ELF-1 (cell line): ENCODE measurements around the gene CLCNKB.

ENCODE experiments used
- DNase-seq: peaks from one replicate; pipeline ENCODE4 v3.0.0-alpha.2; 2016; ENCODE audit warnings: low read depth, low spot score

CLCNKB gene

DNA sequence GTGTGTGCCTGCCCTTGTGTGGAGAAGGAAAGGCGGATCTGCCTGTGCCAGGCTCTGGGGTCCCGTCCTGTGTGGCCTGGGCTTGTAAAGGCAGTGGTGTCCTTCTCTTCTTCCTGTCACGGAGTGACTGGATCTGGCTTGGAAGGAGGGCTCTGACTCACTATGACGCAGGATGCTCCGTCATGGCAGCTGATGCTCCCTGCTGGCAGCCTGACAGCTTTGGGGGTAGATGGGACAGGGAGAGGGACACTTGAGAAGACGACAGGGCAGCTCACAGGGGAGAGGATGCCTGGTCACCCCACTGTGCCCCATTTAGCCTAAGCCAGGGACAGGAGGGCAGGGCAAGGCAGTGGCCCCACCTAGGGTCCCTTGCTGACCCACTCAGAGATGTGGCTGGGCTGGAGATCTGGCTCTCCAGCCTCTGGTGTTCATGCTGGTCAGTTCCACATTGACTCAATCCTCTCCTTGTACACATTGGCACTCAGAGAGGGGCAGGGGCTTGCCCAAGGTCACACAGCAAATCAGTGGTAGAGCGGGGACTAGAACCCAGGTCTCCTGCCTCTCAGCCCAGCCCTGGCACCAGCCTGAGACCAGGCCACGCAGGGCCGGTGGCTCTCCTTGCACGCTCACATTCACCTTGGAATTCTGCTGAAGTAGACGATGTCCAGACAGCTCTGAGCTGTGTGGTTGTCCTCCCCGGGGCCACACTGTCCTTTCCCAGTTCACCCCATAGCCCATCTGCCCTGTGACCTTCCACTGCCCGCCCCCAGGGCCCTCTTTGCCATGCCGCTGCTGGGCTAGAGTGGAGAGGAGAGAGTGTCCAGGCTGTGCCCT lies 32.7 kb downstream of the CLCNKB start:
- DNase-seq, result peak; percentile 32

DNA sequence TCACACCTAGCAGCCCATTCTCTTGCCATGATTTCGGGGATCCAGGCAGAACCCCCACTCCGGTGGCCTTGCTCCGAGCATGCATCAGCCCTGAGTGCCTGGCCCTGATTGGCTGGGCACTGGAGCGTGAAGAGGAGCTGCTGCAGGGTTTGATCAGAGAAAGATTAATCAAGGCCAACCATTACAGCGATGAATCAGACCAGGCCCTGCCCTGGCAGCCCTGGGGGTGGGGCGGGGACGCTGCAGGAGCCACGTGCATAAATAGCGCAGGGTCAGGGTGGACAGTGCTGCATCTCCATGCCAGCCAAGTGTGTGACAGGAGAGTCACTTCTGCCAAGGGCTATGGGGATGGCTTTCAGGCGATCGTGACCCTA lies 33.3 kb downstream of the CLCNKB start:
- DNase-seq, result no peak

DNA sequence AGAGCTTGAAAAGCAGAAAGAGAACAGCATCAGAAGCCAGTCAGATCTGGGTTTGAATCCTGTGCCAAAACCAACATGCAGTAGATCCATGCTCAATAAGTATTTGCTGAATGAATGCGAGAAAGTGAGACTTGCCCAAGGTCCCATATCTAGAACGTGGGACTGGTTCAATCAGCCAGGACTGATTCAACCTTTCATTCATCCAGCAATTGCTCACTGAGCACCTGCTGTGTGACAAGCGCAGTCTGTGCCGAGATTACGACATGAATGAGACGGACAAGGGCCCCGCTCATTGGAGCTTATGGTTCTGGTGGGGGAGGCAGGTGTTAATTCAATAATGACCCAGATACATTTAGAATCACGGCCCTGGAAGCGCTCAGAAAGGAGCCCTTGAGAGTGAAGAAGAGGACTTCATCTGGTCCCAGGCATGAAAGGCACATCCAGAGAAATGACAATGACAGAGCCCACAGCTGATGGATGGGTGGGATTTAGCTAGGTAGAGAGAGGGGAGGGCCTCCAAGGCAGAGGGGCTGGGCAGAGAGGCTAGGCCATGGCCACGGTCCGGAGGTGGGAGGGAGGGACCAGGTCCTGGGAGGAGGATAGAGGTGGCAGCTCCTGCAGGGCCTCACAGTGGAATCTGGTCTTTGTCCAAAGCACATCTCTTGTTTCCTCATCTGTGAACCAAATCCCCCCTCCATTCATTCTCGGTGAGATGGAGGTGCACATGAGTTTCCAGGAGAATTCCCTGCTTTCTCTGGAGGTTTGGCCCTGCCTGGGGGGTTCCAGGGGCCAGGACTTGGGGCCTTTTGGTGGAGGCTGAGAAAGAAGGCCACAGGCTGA lies 34.0 kb downstream of the CLCNKB start:
- DNase-seq, result no peak

DNA sequence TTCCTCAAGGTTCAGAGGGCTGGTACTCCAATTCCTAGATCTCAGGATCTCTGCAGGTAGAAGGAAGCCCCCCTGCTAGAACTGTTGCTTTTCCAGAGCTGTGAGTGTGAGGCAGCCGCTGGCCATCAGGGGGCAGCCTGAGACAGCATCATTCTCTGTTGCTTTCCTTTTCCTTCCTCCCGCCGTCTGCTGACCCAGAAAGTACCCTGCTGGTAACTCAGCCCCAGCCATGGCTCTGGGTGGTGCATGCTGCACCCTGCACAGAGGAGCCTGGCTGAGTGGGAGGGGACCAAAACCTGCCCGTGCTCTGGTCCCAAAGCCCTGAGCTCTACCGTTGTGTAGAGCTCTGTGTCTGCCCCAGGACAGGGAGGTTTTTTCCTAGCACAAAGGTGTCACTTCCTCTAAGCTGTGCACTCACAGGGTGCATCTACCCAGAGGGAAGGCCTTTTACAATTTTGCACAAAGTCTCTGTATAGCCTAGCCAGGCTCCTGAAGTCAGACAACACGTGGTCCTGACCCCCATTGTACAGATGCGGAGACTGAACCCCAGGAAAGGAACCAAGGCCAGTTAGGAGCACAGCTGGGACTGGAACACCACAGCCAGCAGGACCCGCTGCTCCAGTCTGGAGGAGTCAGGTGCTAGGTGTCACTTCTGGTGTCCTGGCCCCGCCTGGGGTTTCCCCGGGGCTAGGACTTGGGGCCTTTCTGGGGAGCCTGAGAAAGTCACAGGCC lies 35.5 kb downstream of the CLCNKB start:
- peak; percentile 93 for DNase-seq

DNA sequence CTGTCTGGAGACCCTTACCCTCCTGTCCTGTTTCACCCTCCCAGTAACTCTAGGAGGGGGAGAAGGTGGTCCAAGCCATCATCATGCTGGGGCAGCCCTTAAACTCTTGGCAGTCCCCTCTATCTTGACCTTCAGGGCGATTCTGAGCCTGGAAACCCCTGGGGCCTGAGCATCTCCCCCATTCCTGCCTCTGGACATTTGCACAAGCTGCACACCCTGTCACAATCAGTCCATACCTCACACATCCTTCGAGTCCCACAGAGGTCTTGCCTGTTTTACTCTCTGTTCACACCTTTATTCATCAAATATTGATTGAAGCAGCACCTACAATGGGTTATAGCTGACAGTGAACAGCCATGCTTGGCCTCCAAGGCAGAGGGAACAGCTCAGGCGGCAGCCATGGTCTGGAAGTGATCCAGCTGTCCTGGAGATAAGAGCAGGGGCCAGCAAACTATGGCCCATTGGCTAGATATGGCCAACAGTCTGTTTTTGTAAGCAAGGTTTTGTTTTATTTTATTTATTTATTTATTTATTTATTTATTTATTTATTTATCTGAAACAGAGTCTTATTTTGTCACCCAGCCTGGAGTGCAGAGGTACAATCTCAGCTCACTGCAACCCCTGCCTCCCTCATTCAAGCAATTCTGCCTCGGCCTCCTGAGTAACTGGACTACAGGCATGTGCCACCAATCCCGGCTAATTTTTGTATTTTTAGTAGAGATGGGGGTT lies 37.0 kb downstream of the CLCNKB start:
- no peak for DNase-seq

DNA sequence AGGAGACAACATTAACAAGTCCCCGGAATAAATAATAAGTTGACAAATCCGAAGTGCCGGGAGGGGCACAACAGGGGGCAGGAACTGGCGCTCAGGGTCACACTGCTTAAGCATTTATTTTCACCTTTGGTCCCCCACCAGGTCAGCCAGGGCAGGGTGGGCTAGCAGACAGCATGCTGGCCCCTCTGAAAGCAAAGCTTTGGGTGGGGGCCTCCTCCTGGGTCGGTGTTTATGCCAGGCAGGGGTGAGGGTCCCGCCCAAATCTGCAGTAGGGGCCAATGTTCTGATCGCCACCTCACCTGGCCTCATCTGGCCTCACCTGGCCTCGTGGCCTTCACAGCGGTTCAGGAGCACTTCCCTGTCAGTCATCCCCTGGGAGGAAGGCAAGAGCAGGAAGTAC lies 38.1 kb downstream of the CLCNKB start:
- no peak for DNase-seq

DNA sequence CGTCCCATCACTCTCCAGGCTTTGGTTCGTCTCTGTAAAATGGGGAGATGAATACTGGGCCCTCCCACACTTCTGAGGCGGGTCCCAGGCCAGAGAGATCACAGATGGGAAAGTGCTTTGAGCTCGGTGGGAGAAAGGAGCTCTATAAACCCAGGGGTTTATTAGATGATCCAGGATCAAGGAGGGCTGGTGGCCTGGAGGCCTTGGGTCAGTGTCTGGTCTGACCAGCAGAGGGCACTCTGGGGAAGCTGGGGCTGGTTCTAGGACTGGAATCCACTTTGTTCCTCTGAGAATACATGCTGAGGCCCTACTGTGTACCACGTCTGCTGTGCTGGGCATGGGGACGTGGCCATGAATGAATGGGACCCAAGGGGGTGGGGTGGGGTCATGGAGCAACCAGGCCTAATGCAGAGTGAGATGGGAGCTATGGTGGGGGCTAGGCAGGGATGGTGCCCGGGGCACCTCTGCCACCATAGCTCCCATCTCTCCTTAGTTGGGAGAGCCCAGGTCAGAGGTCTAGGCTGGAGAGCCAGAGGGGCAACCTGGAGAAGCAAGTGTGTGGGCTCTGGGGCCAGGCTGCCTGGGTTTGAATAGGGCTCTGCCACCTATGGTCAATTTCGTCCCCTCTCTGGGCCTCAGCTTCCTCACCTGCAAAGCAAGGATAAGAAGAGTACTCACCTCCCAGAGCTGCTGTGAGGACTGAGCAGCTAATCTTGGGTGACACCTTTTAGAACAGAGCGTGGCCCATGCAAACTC lies 38.9 kb downstream of the CLCNKB start:
- DNase-seq, result peak; percentile 89

DNA sequence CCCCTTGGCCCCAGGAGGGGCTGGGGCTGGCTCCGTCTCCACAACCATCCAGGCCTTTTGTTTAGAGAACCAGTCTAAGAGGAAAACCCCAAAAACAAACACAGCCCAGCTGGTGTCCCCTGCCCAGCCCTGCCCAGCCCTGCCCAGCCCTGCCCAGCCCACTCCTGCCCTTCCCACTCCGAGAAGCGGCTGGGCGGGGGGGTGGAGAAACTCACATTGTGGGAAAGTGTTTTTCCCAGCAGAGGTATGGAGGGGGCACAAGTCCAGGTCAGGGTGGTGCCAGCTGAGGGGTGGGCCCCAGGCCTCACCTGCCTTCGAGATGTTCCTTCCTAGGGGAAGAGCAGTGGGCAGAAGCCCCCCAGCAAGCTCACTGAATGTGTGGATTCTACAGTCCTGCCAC lies 39.9 kb downstream of the CLCNKB start:
- no peak for DNase-seq

DNA sequence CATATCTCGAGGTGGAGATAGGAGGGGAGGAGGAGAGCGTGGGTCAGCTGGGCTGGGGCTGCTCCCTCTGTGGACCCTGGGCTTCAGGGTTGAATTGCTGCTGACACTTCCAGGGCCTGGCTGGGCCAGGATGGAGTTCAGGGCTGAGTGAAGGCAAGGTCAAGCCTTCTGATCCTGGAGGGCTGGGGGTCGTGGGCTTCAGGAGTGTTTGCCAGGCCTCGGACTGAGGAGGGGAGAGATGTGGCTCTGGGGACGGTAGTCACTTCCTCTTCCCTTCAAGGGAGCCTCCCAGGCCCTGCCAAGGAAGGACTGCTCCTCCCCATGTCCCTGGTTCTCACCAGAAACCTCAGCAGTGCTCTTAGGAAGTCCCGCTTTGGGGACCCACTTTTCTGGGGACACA lies 41.9 kb downstream of the CLCNKB start:
- DNase-seq, result no peak

DNA sequence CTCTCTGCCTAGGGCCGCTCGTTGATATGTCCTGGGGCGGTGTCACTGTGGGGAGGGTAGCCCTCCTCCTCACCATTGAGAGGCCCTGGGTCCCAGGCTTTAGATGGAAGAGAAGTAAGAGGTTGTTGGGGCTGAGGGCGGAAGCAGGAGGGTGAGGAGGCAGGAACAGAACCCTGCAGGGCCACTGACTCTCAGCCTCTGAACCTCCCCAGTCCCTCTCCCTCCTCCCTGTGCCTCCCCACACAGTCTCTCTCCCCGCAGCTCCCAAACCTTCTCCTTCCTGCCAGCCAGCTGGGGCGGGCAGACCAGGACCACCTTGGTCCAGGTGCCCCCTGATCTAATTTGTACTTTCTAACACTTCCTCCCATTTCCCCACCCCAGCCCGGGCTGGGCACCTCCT lies 44.2 kb downstream of the CLCNKB start:
- no peak for DNase-seq

DNA sequence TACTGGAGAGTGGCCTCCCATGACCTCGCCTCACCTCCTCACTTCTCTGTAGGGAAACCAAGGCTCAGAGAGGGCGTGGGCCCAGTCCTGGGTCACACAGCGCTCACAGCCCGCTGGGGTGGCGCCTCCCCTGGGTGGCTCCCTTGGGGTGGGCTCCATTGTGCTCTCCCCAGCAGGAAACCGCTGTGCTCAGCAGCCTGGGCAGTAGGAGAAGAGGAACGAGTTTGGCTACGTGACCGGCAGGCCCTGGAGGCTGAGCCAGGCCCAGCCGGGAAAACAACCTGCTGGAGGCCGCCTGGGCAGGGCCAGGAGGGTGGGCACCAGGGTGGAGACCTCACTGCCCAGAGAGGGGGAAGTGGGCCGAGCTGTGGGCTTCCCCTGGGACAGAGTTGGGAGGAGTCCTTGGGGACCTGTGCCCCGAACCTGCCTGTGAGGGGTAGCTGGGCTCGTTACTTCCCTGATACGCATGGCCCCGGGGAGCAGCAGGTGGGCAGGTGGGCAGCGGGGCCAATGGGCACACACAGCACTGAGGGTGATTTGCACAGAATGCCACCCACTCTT lies 44.8 kb downstream of the CLCNKB start:
- no peak for DNase-seq

DNA sequence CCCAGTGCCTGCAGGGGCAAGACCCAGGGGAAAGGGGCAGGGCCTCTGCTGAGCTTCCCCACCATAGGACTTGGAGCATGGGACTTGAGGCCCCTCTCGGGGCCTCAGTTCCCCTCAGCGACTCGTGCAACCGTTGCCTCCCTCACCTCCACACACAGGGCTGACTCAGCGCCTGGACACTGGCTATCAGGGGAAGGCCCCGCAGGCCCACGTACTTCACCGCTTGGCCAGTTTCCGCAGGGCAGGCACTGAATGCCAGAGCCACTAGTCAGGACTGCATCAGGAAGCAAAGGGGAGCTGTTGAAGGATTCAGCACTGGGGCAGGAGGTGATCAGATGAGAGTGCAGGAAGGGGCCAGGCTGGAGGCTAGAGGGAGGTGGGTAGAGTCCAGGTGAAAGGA lies 45.4 kb downstream of the CLCNKB start:
- DNase-seq, result peak; percentile 59

DNA sequence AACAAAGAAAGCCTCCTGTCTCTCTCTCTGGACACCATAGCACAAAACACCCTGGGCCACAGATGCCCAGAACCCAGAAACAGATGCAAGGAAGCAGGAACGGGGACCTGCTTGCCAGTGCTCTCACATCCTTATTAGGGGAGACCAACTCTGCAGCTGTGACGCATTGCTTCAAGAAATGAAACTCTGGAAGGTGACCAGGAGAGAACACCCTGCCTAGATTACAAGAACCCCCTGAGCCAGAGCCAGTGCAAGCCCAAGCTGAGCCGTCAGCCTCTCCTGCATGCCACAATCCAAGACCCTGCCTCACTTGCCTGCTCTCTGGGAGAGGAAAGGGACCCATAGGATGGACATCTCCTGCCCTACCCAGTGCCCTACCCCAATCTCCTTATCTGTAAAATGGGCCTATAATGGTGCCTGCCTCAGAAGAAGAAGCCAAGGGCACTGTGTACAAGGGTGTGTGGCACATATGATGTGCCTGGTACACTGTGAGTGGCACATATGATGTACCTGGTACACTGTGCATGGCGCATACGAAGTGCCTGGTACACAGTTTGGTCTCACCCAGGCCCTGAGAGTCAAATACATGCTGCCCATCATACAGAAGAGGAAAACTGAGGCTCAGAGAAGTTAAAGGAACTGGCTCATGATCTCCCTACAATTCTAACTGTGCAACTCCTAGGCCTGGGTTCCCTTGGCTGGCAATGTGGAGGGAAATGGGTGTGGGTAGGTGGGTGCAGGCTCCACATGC lies 46.7 kb downstream of the CLCNKB start:
- no peak for DNase-seq

DNA sequence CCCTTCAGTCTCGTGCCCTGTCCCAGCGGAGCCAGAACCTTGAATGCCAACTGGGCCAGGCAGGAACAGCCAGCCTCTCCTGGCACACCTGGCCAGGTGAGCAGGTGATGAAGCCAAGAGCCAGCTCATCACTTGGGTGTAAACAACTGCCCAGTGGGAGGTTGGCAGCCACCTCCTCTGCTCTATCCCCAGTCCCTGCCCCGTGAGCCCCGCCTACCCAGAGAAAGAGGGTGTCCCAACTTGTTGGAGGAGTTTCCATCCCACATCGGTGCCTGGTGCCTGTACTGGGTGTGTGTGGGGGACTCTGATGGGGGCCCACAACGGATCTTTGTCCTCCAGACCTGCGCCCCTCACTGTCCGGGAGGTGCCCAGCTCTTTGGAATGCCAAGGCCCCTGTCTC lies 47.7 kb downstream of the CLCNKB start:
- no peak for DNase-seq

DNA sequence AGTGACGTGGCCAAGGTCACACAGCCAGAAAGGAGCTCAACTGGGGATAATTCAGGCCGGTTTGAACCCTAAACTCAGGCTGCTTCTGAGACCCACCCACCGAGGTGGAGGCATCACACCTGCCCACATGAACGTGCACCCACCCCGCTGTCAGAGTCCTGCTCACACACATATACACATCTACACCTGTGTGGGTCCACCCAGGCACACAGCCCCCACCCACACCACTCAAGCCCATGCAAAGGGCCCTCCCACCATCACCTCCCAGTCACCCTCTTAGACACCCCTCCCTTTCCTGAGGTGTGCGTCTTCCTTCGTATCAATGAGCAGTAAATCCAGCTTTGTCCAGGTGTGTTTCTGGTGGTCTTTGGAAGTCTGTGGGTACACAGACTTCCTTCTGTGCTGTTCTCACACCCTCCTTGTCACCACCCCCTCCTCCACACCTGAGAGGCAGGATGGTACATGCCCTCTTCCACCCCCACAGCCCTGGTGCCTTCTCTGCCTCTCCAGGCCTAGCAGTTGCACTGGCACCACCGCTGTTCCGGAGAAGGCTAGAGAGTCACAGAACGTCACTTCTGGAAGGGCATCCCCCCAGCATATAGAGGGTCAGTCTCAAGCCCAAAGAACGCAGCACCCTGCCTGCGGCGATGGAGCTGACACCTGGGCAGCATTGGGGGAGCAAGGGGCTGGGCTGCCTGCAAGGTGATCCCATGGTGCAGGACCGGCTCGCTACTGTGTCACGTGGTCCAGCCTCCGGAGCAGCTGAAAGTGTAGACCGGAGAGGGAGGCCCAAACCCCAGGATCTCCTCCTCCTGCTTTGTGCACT lies 48.7 kb downstream of the CLCNKB start:
- DNase-seq, result no peak

DNA sequence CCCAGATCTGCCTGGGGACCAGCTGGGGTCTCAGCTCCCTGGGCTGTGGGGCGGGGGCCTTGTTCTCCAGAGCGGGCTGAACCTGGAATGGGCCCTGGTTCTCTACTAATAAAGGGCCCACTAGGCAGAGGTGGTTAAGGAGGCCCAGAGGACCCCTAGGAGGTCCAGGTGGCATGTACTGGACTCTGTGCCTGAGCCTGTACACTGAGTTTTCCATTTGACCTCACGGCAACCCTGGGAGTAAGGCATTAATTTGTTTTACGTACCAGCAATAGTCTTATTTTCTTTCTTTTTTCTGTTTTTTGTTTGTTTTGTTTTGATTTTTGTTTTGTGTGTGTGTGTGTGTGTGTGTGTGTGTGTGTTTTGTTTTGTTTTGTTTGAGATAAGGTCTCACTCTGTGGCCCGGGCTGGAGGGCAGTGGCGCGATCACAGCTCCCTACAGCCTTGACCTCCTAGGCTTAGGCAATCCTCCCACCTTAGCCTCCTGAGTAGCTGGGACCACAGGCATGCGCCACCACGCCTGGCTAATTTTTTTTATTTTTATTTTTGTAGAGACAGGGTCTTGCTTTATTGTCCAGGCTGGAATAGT lies 49.4 kb downstream of the CLCNKB start:
- no peak for DNase-seq

DNA sequence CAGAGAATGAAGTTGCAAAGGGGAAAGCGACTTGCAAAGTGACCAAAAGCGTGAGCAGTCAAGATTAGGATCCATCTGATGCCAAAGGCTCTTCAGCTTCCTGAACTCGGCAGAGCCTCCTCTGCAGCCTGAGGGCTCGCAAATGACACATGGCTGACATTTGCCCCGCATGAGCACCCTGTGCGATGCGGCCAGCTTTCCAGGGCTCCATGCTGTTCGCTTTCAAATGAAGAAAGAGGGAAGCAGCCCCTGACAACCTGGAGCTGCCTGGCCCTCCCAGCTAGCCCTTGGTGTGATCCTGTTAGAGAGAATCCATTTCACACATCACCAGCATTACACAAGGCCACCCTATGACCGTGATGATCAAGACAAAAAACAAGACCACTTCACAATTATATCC lies 50.0 kb downstream of the CLCNKB start:
- peak; percentile 47 for DNase-seq

DNA sequence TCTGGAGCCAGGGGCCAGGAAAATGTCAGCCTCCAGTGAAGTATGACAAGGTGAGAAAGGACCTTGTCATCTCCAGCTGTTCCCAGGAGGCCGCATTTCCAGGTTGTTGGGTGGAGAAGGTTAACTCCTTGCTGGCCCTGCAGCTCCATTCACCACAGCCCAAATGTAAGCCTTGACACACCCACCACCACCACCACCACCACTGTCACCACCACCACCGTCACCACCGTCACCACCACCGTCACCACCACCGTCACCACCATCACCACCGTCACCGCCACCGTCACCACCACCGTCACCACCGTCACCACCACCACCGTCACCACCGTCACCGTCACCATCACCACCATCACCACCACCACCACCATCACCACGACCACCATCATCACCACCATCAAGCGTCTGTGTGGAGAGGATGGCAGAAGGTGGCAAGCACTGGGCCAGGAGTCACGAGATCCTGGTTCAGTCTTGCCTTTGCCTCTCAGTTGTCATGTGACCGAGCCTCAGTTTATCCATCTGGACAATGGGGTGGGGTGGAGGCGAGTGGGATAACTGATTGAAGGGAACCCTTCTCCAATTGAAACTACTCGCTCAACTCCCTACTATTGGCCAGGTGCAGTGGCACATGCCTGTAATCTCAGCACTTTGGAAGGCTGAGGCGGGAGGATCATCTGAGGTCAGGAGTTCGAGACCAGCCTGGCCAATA lies 51.0 kb downstream of the CLCNKB start:
- no peak for DNase-seq
